Panc1 (cell line): ENCODE measurements around the gene TLCD1. TPM values are rescaled to one million over a fixed set of nuclear protein-coding genes. Genes with fewer than 3 reads are reported as not detected.
A peak's percentile ranks its signal among the peaks of the same experiment; 100 is the strongest.

ENCODE experiments used
- ATAC-seq: fragments of 200-7000 bp; cut with Tn5 transposase; 2 replicates; pipeline ENCODE4 v1.9.1; 2020; ENCODE audit warnings: mild to moderate bottlenecking, moderate library complexity
- BruUV-seq: library from RNA; stranded (reverse); fragments of 400-500 nt; replicated peaks from 2 replicates; lab custom pipeline; 2021; lab: Mats Ljungman, UMichigan
- CTCF ChIA-PET: fragments of 300-600 bp; sonication (Branson Sonifier 250); formaldehyde crosslinking; loops from one replicate; lab custom pipeline; 2022; ENCODE audit warnings: antibody characterized with exemption; lab: Charles Lee
- POLR2A ChIA-PET: fragments of 300-600 bp; sonication (Branson Sonifier 250); formaldehyde crosslinking; loops from one replicate; lab custom pipeline; 2022; ENCODE audit warnings: antibody characterized with exemption; lab: Charles Lee
- DNase-seq: peaks from one replicate; pipeline ENCODE4 v3.0.0-alpha.2; 2010; ENCODE audit warnings: low read depth, low spot score
- H3K27ac ChIP-seq: 2 replicates; pipeline ENCODE4 v1.5.1; 2011; ENCODE audit warnings: mild to moderate bottlenecking, low read length, inconsistent platforms
- H3K27me3 ChIP-seq: fragments of 200-500 bp; sonication (Bioruptor generic); 2 replicates; pipeline ENCODE4 v1.6.0; 2014; ENCODE audit warnings: low read length, inconsistent platforms; ENCODE audit not compliant: control insufficient read depth, insufficient read depth
- H3K36me3 ChIP-seq: fragments of 200-500 bp; sonication (Bioruptor generic); 2 replicates; pipeline ENCODE4 v1.5.1; 2014; ENCODE audit warnings: inconsistent platforms, mild to moderate bottlenecking, low read length, moderate library complexity; ENCODE audit not compliant: control insufficient read depth, insufficient read depth
- H3K4me1 ChIP-seq: 2 replicates; pipeline ENCODE4 v1.5.1; 2011; ENCODE audit warnings: inconsistent platforms, mild to moderate bottlenecking, low read length, moderate library complexity; ENCODE audit not compliant: control insufficient read depth, insufficient read depth
- H3K4me3 ChIP-seq, 2 experiments: 2 replicates each; pipeline ENCODE4 v1.5.1; 2011 to 2012; ENCODE audit warnings: low read depth in 2 of 2, low read length in 2 of 2, mild to moderate bottlenecking in 2 of 2, inconsistent platforms in 1 of 2, moderate library complexity in 1 of 2
- H3K9me3 ChIP-seq: fragments of 200-500 bp; sonication (Bioruptor generic); 2 replicates; pipeline ENCODE4 v1.5.1; 2014; ENCODE audit warnings: low read depth, mild to moderate bottlenecking, inconsistent platforms, low read length, moderate library complexity; ENCODE audit not compliant: control insufficient read depth, insufficient read depth
- POLR2AphosphoS5 ChIP-seq: IDR thresholded peaks from 2 replicates; pipeline ENCODE4 v1.6.1; 2012; ENCODE audit warnings: mild to moderate bottlenecking, low read depth, low read length, moderate library complexity
- SIN3A ChIP-seq: IDR thresholded peaks from 2 replicates; pipeline ENCODE4 v1.6.1; 2012; ENCODE audit warnings: low read depth, mild to moderate bottlenecking, low read length, moderate library complexity, borderline replicate concordance; ENCODE audit not compliant: insufficient read depth
- TCF7L2 ChIP-seq: IDR thresholded peaks from 2 replicates; pipeline ENCODE4 v1.6.1; 2011; ENCODE audit warnings: mild to moderate bottlenecking, low read depth, low read length, inconsistent platforms
- in situ Hi-C: cut with HindIII; loops from 2 replicates; pipeline ENCODE4 v1.10.0; 2016; ENCODE audit warnings: low sequenced_read_pairs, low pct_unique_long_range_greater_than_20kb
- intact Hi-C: fragments of 100-400 bp; cut with micrococcal nuclease; formaldehyde crosslinking; loops from one replicate; pipeline ENCODE4 v1.10.0; 2022; ENCODE audit not compliant: unreplicated experiment
- total RNA-seq: library from RNA; stranded (reverse); gene quantifications from one replicate; pipeline ENCODE4 v1.2.1, GENCODE V29; 2021; ENCODE audit not compliant: unreplicated experiment
- TF ChIP-seq, protein P1 (sequence below), 2 experiments: IDR thresholded peaks; 2 replicates each; pipeline ENCODE4 v1.6.1; 2011 to 2012; ENCODE audit warnings: low read depth in 2 of 2, control low read depth in 1 of 2, low read length in 1 of 2, mild to moderate bottlenecking in 1 of 2, moderate library complexity in 1 of 2; ENCODE audit not compliant: insufficient read depth in 1 of 2
- TF ChIP-seq, protein P2 (sequence below): fragments of 450-650 bp; IDR thresholded peaks from 2 replicates; pipeline ENCODE4 v1.5.1; 2017; ENCODE audit warnings: mild to moderate bottlenecking

The TLCD1 gene
- total RNA-seq, 1 experiment from 2014 or later = 55.7 TPM

DNA sequence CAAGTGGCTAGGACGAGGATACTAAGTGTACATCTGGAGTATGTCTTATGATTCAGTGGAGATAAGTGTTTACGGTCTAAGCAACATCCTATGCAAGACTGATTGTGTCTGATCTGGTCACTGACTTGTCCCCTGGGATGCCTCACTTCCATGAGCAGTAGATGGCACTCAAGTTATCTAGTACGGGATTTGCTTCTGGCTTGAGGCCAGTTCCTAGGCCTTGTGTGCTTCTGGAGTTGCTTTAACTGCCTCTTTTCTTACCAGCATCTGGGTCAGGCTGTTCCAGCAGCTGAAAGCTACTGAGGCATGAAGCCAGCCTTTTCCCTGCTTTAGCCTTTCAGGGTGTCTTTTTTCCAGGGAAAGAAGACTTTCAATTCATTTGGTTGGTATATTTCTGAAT lies 41.1 kb downstream of the TLCD1 start:
- TF ChIP-seq, protein P1, sequence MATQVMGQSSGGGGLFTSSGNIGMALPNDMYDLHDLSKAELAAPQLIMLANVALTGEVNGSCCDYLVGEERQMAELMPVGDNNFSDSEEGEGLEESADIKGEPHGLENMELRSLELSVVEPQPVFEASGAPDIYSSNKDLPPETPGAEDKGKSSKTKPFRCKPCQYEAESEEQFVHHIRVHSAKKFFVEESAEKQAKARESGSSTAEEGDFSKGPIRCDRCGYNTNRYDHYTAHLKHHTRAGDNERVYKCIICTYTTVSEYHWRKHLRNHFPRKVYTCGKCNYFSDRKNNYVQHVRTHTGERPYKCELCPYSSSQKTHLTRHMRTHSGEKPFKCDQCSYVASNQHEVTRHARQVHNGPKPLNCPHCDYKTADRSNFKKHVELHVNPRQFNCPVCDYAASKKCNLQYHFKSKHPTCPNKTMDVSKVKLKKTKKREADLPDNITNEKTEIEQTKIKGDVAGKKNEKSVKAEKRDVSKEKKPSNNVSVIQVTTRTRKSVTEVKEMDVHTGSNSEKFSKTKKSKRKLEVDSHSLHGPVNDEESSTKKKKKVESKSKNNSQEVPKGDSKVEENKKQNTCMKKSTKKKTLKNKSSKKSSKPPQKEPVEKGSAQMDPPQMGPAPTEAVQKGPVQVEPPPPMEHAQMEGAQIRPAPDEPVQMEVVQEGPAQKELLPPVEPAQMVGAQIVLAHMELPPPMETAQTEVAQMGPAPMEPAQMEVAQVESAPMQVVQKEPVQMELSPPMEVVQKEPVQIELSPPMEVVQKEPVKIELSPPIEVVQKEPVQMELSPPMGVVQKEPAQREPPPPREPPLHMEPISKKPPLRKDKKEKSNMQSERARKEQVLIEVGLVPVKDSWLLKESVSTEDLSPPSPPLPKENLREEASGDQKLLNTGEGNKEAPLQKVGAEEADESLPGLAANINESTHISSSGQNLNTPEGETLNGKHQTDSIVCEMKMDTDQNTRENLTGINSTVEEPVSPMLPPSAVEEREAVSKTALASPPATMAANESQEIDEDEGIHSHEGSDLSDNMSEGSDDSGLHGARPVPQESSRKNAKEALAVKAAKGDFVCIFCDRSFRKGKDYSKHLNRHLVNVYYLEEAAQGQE (IDR thresholded peaks at IDR 0.05; ENCODE audit: insufficient read depth in 1 of 2, low read depth in 2 of 2, low read length in 1 of 2) = no peak
- TF ChIP-seq, protein P2, sequence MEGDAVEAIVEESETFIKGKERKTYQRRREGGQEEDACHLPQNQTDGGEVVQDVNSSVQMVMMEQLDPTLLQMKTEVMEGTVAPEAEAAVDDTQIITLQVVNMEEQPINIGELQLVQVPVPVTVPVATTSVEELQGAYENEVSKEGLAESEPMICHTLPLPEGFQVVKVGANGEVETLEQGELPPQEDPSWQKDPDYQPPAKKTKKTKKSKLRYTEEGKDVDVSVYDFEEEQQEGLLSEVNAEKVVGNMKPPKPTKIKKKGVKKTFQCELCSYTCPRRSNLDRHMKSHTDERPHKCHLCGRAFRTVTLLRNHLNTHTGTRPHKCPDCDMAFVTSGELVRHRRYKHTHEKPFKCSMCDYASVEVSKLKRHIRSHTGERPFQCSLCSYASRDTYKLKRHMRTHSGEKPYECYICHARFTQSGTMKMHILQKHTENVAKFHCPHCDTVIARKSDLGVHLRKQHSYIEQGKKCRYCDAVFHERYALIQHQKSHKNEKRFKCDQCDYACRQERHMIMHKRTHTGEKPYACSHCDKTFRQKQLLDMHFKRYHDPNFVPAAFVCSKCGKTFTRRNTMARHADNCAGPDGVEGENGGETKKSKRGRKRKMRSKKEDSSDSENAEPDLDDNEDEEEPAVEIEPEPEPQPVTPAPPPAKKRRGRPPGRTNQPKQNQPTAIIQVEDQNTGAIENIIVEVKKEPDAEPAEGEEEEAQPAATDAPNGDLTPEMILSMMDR = no peak
- TF ChIP-seq POLR2AphosphoS5 (no peak), TCF7L2 (no peak), SIN3A (no peak)
- in situ Hi-C loops (no loop called here), intact Hi-C loops (no loop called here)
- ChIA-PET CTCF (no interaction called here), POLR2A (no interaction called here)
- ATAC-seq (peak; percentile 36; the same call in 1 of the 2 replicates), DNase-seq (no peak)
- H3K27ac ChIP-seq = no peak overlapping the region
- no TSS peak for BruUV-seq
- peaks cover 54% of the 10 kb centered on the region for H3K36me3 ChIP-seq
- no peak overlapping the region for H3K4me3 ChIP-seq
- H3K27me3 ChIP-seq = no peaks in the 10 kb centered on the region
- no peaks in the 10 kb centered on the region for H3K4me1 ChIP-seq
- no peaks in the 10 kb centered on the region for H3K9me3 ChIP-seq

DNA sequence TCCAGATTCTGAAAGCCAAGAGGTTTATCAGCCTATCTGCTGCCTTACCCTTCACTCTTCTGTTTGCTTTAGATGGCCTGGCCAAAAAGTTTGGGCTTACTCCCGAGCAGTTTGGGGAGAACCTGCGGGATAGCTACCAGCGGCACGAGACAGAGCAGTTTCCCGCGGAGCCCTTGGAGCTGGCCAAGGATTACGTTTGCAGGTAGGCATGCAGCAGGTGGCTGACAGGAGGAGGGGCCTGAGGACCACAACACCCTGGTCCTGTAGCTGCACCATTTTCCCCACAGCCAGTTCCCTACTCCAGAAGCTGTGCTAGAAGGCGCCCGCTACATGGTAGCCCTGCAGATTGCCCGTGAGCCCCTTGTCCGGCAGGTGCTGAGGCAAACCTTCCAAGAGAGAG lies 43.4 kb downstream of the TLCD1 start:
- Histone ChIP-seq H3K4me3 (no peak overlapping the region), H3K27ac (no peak overlapping the region), H3K36me3 (peaks cover 41% of the 10 kb centered on the region), H3K9me3 (no peaks in the 10 kb centered on the region), H3K4me1 (no peaks in the 10 kb centered on the region), H3K27me3 (no peaks in the 10 kb centered on the region)
- intact Hi-C loops = no loop called here
- ATAC-seq (no peak), DNase-seq (no peak)
- no TSS peak for BruUV-seq
- ChIA-PET POLR2A (interaction anchor here (0.8 kb wide), 1 partner anchor 29 kb away, joined by 5 read pairs; the partner anchor contains the start of gene PROCA1), CTCF (no interaction called here)
- no peak for TF ChIP-seq POLR2AphosphoS5
- TF ChIP-seq SIN3A = no peak
- TF ChIP-seq, protein P2 = no peak
- TF ChIP-seq TCF7L2 = no peak
- TF ChIP-seq, protein P1 (IDR thresholded peaks at IDR 0.05; ENCODE audit: insufficient read depth in 1 of 2, low read depth in 2 of 2, low read length in 1 of 2) = no peak
- in situ Hi-C loops = no loop called here
